Ishikawa (cell line): Measurements from ENCODE around the gene NNAT.

ENCODE experiments used
- CEBPB ChIP-seq: IDR thresholded peaks from 2 replicates; pipeline ENCODE4 v1.6.1; 2012
- CREB1 ChIP-seq: IDR thresholded peaks from 2 replicates; pipeline ENCODE4 v1.6.1; 2012; ENCODE audit warnings: low read depth
- EP300 ChIP-seq: IDR thresholded peaks from 2 replicates; pipeline ENCODE4 v1.6.1; 2012; ENCODE audit warnings: borderline replicate concordance
- FOXM1 ChIP-seq: IDR thresholded peaks from 2 replicates; pipeline ENCODE4 v1.6.1; 2012; ENCODE audit warnings: low read depth, borderline replicate concordance
- NFIC ChIP-seq: IDR thresholded peaks from 2 replicates; pipeline ENCODE4 v1.6.1; 2012
- RAD21 ChIP-seq: IDR thresholded peaks from 2 replicates; pipeline ENCODE4 v1.6.1; 2012; ENCODE audit warnings: low read depth
- TAF1 ChIP-seq: IDR thresholded peaks from 2 replicates; pipeline ENCODE4 v1.6.1; 2012; ENCODE audit warnings: low read depth, mild to moderate bottlenecking
- TCF12 ChIP-seq: IDR thresholded peaks from 2 replicates; pipeline ENCODE4 v1.6.1; 2012; ENCODE audit warnings: low read depth
- TEAD4 ChIP-seq: IDR thresholded peaks from 2 replicates; pipeline ENCODE4 v1.6.1; 2012
- YY1 ChIP-seq: IDR thresholded peaks from 2 replicates; pipeline ENCODE4 v1.6.1; 2012; ENCODE audit warnings: low read depth
- ZBTB7A ChIP-seq: IDR thresholded peaks from 2 replicates; pipeline ENCODE4 v1.6.1; 2012; ENCODE audit warnings: low read depth
- TF ChIP-seq, protein P1 (sequence below): IDR thresholded peaks from 2 replicates; pipeline ENCODE4 v1.6.1; 2012
- TF ChIP-seq, protein P2 (sequence below): IDR thresholded peaks from 2 replicates; pipeline ENCODE4 v1.6.1; 2012; ENCODE audit warnings: low read depth, mild to moderate bottlenecking
- TF ChIP-seq, protein P3 (sequence below): IDR thresholded peaks from 2 replicates; pipeline ENCODE4 v1.6.1; 2012

Gene NNAT

DNA sequence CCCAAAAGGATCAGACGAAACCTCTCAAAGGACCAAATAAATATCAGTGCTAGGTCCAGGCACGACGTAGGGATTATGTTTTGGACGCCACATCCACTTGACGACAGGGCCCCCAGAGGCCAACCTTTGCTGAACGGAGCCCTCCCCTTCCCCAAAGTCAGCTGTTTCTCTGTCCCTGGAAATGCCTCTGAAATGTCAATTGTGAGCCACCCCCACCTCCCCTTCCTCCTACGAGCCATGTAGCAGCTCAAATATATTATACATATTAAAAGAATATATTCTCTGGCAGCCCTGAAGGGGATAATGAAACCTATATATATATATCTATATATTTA, 46.2 kb downstream of the NNAT start:
- TF ChIP-seq, protein P1, sequence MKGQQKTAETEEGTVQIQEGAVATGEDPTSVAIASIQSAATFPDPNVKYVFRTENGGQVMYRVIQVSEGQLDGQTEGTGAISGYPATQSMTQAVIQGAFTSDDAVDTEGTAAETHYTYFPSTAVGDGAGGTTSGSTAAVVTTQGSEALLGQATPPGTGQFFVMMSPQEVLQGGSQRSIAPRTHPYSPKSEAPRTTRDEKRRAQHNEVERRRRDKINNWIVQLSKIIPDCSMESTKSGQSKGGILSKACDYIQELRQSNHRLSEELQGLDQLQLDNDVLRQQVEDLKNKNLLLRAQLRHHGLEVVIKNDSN = no peak
- no peak for TF ChIP-seq TAF1

DNA sequence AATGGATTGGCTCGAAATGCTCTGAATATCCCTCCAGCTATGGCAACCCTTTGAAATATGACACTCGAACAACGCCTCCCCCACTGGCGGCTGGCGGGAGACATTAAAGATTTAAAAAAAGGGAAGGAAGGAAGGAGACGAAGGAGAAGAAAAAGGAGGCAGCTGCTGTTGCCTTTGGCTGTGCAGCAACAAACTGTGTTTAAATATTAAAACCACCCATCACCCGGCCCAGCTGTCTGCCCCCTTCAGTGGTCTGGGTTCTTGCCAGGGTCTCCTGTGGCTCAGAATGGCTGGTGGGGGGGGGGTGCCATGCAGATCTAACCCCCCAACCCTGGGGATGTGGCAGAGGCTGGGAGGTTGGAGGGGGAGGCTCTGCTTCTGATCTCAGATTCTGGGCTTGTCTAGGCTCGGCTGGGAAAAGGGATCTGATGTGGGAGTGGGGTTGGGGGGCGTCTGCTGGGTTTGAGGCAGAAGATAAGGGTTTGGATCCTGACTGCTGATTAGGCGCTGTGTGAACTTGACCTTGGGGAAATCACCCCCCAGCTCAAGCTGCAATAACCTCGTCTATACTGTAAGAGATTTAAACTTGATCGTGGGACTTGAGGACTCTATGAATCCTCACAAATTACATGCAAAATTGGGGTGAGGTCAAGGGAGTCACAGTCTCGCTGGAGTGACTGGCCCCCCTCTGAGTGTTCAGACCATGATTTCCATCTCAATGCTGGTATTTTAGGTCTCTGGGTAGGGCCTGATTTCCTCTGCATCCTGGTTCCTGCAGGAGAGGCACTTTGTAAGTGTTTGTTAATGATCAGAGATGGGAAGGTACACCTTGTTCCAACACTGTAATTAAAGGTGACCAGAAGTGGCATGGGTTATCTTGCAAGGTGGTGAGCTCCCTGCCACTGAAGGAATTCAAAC, 46.9 kb downstream of the NNAT start:
- TF ChIP-seq YY1 (no peak), TEAD4 (no peak), CREB1 (no peak), RAD21 (no peak)
- TF ChIP-seq, protein P1 = no peak

DNA sequence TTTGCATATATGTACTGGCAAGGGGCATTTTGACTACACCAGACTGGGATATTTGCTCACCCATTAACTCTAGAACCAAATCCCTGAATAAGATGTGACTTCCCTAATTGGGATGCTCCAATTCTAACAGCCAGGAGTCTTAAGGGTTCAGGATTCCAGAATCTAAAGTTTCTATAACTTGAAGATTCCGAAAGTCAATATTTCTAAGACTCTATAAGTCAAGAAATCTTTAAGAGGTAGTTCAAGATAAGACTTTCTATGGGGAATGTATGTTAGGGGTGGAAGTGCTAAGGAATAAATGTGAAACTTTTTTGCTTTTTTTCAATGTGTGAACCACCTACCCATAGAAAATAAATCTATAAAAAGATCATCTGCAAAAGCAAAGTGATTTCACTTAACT, 49.4 kb downstream of the NNAT start:
- TF ChIP-seq NFIC = no peak
- TF ChIP-seq, protein P1 = no peak
- no peak for TF ChIP-seq CREB1
- no peak for TF ChIP-seq TEAD4
- TF ChIP-seq TCF12 = no peak
- no peak for TF ChIP-seq RAD21
- TF ChIP-seq, protein P2, sequence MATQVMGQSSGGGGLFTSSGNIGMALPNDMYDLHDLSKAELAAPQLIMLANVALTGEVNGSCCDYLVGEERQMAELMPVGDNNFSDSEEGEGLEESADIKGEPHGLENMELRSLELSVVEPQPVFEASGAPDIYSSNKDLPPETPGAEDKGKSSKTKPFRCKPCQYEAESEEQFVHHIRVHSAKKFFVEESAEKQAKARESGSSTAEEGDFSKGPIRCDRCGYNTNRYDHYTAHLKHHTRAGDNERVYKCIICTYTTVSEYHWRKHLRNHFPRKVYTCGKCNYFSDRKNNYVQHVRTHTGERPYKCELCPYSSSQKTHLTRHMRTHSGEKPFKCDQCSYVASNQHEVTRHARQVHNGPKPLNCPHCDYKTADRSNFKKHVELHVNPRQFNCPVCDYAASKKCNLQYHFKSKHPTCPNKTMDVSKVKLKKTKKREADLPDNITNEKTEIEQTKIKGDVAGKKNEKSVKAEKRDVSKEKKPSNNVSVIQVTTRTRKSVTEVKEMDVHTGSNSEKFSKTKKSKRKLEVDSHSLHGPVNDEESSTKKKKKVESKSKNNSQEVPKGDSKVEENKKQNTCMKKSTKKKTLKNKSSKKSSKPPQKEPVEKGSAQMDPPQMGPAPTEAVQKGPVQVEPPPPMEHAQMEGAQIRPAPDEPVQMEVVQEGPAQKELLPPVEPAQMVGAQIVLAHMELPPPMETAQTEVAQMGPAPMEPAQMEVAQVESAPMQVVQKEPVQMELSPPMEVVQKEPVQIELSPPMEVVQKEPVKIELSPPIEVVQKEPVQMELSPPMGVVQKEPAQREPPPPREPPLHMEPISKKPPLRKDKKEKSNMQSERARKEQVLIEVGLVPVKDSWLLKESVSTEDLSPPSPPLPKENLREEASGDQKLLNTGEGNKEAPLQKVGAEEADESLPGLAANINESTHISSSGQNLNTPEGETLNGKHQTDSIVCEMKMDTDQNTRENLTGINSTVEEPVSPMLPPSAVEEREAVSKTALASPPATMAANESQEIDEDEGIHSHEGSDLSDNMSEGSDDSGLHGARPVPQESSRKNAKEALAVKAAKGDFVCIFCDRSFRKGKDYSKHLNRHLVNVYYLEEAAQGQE = no peak
- TF ChIP-seq, protein P3, sequence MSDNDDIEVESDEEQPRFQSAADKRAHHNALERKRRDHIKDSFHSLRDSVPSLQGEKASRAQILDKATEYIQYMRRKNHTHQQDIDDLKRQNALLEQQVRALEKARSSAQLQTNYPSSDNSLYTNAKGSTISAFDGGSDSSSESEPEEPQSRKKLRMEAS = no peak
- TF ChIP-seq FOXM1 = no peak
- no peak for TF ChIP-seq YY1
- TF ChIP-seq EP300 = no peak
- no peak for TF ChIP-seq TAF1
- no peak for TF ChIP-seq CEBPB

DNA sequence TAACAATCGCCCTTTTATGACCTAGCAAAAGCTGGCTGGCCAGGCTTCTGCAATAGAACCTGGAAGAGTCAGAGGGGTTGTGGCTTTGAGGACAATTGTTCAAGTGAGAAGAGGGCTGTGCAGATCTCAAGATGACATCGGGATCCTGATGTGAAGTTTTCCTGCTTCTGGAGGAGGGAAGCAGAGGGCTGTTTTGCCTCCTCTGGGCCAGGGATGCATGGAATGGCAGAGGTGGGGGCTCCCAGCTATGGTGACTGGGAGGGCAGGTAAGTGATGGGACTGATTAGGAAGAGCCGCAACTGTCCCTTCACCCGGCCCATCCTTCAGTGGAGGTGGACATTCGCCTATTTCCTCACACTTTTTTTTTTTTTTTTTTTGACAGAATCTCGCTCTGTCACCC, 50.0 kb downstream of the NNAT start:
- TF ChIP-seq TAF1 = no peak
- no peak for TF ChIP-seq TEAD4
- TF ChIP-seq, protein P2 = no peak
- no peak for TF ChIP-seq EP300
- no peak for TF ChIP-seq FOXM1
- TF ChIP-seq TCF12 = no peak
- TF ChIP-seq, protein P3 = no peak
- no peak for TF ChIP-seq ZBTB7A
- no peak for TF ChIP-seq YY1
- no peak for TF ChIP-seq CREB1
